ENCODE data around the gene MCUR1. TPM values are rescaled to one million over a fixed set of nuclear protein-coding genes. Genes with fewer than 3 reads are reported as not detected.
"Not testable (repeated sequence)": the region's sequence is repeated elsewhere in the genome, so short reads cannot be mapped to it uniquely, and the experiment has no call there.

Gene MCUR1, protein sequence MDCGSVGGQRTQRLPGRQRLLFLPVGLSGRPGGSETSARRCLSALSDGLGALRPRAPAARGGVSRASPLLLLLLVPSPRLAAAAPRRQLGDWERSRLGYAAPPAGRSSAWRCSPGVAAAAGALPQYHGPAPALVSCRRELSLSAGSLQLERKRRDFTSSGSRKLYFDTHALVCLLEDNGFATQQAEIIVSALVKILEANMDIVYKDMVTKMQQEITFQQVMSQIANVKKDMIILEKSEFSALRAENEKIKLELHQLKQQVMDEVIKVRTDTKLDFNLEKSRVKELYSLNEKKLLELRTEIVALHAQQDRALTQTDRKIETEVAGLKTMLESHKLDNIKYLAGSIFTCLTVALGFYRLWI
- 11.6 and 12.0 TPM in 2 replicates for total RNA-seq

DNA sequence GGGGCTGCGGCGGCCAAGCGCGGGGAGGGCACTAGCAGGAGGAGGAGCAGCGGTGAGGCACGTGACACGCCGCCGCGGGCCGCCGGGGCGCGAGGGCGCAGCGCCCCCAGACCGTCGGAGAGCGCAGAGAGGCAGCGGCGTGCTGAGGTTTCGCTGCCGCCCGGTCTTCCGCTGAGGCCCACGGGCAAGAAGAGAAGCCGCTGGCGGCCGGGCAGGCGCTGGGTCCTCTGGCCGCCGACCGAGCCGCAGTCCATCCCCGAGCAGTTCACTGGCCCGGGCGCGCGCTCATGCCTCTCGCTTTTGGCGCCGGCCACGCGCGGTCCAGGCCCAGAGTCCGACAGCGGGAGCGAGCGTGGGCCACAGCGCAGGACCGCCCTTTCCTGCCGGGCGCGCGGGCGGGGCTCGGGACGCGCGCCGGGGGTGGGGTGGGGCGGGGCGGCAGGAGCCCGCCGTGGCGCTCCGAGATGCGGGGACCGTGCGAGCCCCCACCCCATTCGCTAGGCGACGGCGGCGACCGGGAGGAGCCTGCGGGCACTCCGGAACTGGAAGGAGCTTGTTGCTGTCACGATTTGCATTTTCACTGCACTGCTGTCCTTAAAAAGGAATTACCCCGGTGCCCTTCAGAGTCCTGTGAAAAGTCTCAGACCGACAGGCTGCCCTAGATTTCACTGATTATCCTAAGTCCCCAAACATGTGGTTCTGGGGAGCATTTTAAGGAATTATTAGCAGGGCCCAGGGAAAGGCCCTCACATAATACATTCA is at the start of gene MCUR1:
Gene MCUR1 (minus strand): TSS at position 382 of the 762 bp plus-strand sequence. CDS start 128 bp downstream, at position 254.
- peak; percentile 63 for DNase-seq (ENCODE audit: low read depth)

DNA sequence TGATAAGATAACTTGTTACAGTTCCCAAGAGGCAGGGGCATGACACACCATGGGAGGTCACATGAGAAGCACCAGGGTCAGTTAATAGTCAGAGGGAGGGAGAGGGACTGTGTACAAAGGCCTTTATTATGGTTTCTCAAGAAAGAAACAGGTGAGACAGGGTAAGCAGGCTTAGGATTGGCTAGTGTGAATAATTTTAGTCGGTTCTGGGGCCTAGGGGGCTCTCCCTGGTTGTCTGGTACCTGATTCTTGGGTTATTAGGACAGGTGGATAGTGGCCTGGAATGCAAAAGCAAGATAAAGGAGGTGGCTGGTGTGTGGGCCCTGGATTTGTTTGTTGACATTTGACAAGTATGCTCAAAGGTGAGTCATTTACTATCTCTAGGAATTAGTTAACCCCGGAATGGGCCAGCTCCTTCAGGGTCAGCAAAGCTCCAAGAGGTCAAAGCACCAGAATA is 49.4 kb upstream of the MCUR1 start:
- DNase-seq (ENCODE audit: low read depth), result peak; percentile 15

DNA sequence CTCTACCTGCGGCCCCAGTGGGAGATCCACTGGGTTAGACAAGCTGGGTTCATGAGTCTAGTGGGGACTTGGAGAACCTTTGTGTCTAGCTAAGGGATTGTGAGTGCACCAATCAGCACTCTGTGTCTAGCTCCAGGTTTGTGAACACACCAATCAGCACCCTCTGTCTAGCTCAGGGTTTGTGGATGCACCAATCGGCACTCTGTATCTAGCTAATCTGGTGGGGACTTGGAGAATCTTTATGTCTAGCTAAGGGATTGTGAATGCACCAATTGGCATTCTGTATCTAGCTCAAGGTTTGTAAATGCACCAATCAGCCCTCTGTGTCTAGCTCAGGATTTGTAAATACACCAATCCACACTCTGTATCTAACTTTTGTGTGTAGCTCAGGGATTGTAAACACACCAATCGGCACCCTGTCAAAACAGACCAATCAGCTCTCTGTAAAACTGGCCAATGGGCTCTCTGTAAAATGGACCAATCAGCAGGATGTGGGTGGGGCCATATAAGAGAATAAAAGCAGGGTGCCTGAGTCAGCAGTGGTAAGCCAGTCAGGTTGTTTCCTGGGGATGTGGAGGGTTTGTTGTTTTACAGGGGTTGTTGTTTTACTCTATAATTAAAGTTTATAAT is 46.3 kb upstream of the MCUR1 start:
- peak; percentile 23 for DNase-seq (ENCODE audit: low read depth)

DNA sequence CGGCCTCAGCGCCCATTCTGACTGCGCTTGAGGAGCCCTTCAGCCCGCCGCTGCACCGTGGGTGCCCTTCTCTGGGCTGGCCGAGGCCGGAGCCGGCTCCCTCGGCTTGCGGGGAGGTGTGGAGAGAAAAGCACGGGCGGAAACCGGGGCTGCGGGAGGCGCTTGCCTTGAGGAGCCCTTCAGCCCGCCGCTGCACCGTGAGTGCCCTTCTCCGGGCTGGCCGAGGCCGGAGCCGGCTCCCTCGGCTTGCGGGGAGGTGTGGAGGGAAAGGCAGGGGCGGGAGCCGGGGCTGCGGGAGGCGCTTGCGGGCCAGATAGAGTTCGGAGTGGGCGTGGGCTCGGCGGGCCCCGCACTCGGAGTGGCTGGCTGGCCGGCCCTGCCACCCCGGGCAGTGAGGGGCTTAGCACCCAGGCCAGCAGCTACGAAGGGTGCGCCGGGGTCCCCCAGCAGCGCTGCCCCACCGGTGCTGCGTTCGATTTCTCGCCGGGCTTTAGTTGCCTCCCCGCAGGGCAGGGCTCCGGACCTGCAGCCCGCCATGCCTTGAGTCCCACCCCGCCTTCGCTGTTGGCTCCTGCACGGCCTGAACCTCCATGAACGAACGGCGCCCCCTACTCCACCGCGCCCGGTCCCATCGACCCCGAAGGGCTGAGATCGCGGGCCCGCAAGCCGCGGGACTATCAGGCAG is 45.7 kb upstream of the MCUR1 start:
- no peak for DNase-seq (ENCODE audit: low read depth)

DNA sequence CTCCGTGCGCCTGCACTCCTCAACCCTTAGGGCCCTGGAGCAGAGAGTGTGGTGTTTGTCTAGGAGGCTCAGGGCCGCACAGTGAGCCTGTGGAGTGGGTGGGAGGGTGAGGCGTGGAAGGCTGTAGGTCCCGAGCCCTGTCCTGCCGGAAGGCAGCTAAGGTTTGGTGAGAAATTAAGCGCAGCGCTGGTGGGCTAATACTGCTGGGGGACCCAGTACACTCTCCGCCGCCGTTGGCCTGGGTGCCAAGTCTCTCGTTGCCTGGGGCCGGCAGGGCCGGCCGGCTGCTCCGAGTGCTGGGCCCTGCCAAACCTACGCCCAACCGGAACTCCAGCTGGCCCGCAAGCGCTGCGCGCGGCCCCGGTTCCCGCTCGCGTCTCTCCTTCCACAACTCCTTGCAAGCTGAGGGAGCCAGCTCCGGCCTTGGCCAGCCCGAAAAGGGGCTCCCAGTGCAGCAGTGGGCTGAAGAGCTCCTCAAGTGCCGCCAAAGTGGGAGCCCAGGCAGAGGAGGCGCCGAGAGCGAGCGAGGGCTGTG is 40.4 kb upstream of the MCUR1 start:
- DNase-seq (ENCODE audit: low read depth), result no peak

DNA sequence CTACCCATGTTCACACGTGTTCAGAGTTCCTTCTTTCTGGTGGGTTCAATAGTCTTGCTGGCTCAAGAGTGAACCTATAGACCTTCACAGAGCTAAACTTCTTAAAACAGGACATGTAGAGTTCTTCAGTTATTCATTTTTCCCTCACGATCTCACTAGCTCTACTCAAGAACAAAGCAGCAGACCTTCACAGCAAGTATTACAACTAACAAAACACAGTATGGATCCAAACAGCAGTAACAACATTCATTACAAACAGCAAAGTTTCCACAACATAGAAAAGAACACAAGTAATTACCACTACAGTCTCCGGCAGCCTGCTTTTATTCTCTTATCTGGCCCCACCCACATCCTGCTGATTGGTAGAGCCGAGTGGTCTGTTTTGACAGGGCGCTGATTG is 39.5 kb upstream of the MCUR1 start:
- no peak for DNase-seq (ENCODE audit: low read depth)

DNA sequence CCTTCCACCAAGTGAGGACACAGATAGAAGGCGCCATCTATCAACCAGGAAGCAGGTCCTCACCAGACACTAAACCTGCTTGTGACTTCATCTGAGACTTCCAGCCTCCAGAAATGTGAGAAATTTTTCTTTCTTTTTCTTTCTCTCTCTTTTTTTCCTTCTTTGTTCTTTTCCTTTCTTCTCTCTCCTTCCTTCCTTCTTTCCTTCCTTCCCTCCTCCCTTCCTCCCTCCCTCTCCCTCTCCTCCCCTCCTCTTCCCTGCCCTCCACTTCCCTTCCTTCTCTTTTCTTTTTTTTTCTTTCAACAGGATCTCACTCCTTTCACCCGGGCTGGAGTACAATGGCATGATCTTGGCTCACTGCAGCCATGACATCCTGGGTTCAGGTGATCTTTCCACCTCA is 37.4 kb upstream of the MCUR1 start:
- no peak for DNase-seq (ENCODE audit: low read depth)

DNA sequence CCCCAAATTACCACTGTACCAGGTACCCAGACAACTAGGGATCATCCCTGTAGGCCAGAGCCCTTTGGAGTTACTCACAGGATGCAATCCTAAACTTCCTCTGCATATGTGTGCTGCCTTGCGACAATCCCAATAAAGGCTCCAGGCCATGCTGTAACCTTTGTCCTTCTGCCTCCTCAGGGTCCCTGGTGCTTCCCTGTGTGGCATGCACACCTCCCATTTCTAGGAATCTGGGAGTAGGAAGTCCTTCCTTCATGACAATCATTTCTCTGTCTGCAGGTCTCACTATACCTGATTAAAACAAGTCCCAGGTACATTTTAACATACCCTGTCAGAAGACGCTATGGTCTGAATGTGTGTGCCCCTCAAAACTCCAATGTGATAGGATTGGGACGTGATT is 37.0 kb upstream of the MCUR1 start:
- DNase-seq (ENCODE audit: low read depth), result no peak

DNA sequence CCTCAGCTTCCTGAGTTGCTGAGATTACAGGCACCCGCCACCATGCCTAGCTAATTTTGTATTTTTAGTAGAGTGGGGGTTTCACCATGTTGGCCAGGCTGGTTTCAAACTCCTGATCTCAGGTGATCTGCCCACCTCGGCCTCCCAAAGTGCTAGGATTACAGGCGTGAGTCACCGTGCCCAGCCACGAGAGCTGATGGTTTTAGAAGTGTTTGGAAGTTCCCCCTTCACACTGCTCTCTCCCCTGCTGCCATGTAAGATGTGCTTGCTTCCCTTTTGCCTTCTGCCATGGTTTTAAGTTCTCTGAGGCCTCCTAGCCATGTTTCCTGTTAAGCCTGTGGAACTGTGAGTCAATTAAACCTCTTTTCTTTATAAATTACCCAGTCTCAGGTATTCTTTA is 36.3 kb upstream of the MCUR1 start:
- not testable (repeated sequence) for DNase-seq (ENCODE audit: low read depth)

DNA sequence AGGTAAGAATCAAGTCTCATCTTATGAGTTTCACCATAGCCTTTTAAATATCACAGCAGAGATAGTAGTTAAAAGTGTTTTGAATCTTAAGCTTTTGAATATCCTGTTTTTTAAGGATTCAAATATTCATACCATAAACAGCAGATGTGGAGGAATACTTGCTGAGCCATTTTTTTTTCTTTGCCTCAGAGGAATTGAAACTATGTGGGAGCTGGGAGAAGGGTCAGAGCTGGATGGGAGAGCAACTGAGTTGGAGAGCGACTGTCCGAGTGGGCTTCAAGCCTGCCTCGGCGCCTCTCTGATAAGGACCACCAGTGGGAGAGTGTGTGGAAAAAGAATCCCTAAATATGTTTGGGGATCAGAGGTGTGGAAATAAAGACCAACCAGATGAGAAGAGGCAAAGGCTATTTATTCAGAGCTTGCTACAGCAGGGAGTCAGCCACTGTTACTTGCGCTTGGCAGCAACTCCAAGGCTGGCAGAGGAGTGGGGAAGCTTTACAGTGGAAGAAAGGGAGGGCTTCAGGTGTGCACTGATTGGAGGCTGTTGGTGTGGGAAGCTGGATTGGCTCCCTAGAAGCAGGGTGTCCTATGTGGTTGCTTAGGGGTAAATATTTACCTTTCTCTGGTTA is 34.3 kb upstream of the MCUR1 start:
- no peak for DNase-seq (ENCODE audit: low read depth)

DNA sequence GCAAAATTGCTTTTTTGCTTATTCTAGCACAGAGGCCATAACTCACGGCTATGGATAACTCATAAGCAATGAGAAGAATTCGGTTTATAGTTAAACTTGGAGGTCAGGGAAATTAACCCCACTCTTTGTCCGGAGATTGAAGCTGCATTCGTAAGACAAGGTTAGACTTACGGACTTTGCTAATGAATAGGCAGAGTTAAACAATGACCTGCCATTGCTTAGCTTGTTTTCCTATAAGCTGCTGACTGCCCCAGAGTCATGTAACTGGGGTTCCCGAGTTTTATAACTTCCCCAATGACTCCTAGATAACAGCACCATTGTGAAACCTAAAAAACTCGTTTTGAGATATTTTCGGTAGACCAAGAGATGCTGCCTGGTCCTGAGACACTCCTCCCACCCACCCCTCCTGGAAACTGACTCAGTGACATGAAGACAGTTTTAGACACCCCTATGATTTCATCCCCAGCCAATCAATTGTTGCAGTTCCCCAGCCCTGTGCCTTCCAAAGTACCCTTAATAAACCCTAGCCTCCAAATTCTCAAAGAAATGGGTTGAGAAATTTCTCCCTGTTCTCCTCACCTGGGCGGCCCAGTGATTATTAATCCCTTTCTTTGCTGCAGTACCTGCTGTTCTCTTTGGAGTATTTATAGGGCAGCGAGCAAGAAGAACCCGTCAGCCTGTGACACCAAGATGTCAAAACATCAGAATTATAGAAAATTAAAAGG is 33.1 kb upstream of the MCUR1 start:
- DNase-seq (ENCODE audit: low read depth), result peak; percentile 70

DNA sequence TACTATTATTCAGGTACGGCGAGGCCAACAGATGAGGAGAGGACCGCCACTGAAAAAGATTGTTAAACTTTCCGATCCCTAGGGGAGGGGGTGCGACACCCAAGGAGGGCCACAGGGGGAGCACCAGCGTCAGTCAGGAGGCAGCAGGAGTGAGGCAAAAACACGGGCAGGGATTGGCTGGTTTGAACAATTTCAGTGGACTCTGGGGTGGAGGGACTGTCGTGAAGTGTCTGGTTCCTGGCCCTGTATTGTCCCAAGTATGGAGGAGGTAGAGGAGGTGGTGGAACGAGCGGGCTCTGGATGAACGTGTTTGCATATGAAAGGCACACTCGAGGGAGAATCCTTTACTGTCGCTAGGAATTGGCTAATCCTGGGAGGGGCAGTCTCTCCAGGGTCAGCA is 32.5 kb upstream of the MCUR1 start:
- DNase-seq (ENCODE audit: low read depth), result no peak

DNA sequence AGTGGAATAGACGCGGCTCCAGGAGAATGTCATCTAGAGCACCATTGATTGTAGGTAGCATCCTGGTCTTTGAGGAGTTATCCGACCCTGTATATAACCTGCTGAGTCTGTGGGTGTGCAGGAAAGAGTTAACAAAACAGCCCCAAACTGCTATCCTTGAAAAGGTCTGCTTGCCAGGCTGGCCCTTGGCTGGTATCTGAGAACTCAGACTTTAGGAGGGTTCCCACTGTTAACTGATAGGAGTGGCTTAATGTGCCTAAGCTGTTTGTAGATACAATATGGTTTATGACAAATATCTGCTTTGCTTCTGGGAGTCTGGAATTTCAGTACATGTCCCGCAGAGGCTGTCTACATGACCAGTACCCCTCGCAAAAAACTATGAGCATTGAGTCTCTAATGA is 27.6 kb upstream of the MCUR1 start:
- DNase-seq (ENCODE audit: low read depth), result no peak

DNA sequence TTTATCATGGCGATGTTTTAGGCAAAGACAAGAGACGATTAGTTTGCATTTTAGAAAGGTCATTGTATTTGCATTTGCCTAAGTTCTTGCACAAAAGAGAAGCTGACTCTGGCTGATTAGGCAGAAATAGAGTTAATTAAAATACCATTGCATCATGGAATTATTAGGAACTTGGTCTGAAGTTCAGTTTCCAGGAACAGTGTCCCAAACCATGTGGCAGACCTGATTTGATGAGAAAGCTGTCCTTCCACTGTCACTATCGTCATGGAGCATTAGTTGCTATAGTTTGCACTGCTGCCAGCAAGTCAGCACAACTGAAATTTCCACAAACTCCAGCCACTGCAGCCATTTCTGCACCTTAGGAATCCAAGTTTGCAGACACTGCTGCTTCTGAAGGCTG is 24.3 kb upstream of the MCUR1 start:
- DNase-seq (ENCODE audit: low read depth), result no peak

DNA sequence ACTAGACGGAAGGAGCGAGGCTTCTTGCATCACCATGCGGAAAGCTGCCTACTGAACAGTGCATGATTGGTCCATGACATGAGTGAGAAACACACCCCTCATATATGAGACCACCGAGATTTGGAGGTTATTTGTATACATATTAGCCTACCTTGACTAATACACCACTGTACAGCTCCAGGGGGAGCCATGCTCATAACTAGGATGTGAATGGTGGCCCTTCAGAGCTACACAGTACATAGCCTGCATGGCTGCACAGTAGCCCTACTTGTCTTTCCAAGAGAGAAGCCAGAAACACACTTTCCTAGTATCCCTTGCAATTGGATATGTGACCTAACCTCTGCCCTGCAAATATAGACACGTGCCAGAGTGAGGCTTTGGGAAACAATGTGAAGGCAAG is 21.8 kb upstream of the MCUR1 start:
- no peak for DNase-seq (ENCODE audit: low read depth)

DNA sequence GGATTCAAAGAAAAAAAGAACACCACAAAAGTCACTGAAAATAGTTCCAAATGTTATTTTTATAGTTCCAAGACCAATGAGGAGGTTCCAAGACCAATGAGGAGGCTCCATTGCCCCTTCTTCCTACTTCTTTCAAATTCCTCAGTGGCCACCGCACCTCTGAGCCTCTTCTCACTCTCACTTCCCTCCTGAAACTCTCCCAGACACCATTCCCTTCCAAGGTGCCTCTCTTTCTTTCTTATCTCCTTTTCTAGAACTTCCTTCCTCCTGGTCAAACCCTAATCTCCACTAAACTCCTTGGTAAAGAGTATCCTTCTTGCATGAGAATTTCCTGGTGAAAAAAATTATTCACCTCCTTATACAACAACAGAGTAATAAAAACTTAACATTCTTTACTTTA is 20.4 kb upstream of the MCUR1 start:
- no peak for DNase-seq (ENCODE audit: low read depth)

DNA sequence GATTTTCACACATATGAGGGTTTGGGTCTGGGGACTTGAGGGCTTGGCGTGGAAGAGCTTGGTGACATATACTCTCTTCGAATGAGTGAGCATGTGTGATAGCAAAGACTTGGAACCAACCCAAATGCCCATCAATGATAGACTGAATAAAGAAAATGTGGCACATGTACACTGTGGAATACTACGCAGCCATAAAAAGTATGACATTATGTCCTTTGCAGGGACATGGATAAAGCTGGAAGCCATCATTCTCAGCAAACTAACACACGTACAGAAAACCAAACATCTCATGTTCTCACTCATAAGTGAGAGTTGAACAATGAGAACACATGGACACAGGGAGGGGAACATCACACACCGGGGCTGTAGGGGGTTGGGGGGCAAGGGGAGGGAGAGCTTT is 19.7 kb upstream of the MCUR1 start:
- not testable (repeated sequence) for DNase-seq (ENCODE audit: low read depth)

DNA sequence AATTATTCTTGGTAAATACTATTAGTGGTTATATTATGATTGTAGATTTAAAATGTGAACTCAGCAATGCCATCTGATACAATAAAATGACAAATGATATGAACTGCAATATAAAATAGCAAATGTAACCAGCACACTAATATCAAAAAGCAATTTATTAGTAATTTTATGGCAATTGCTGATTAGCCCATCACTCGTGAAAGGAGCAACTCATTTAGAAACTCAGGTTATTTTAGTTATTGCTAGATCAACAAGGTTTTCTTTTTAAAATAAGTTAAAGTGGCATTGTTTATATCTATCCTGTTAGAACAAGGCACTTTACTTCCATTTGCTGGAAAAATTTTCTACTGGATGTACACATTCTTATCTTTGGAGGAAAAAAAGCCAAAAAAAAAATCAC is 18.4 kb upstream of the MCUR1 start:
- no peak for DNase-seq (ENCODE audit: low read depth)

DNA sequence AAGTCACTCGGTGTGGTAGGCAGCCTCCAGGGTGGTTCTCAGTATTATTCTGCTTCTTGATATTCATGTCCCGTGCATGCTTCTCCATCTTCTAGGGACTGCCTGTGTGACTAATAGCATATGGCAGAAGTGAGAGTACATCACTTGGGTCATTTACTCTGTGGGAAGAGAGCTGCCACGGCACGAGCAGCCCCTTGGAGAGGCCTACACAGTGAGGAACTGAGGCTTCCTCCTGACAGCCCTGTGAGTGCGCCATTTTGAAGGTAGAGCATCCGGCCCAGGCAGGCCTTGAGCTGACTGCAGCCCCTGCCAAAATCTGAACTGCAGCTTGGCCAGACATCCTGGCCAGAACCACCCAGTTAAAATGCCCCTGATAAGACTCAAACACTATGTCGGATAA is 17.3 kb upstream of the MCUR1 start:
- no peak for DNase-seq (ENCODE audit: low read depth)

DNA sequence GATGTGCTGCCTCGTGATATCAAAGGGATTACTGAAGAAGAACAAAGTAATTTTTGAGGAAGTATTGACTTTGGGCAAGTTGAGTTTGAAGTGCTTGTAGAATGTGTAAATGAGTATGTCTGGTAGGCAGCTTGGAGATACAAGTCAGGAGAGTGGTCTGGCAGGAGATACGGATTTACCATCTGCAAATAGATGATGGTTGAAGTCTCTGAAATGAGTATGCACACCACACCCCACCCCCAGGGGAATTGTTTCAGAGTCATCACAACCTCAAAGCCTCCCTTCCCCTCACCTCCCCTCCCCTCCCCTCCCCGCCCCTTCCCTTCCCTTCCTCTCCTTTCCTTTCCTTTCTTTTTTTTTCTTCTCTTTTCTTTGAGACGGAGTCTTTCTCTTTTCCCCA is 16.4 kb upstream of the MCUR1 start:
- no peak for DNase-seq (ENCODE audit: low read depth)

DNA sequence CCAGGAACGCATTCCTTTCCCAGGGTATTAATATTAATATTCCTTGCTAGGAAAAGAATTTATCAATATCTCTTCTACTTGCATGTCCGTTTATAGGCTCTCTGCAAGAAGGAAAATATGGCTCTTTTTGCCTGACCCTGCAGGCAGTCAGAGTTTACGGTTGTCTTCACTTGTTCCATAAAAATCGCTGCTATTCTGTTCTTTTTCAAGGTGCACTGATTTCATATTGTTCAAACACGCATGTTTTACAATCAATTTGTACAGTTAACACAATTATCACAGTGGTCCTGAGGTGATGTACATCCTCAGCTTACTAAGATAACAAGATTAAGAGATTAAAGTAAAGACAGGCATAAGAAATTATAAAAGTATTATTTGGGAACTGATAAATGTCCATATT is 15.1 kb upstream of the MCUR1 start:
- not testable (repeated sequence) for DNase-seq (ENCODE audit: low read depth)
